Suprapubic skin (tissue), 4 donors: Measurements from ENCODE around the gene SLC35D2. TPM values are rescaled to one million over a fixed set of nuclear protein-coding genes. Genes with fewer than 3 reads are reported as not detected.
A peak's percentile ranks its signal among the peaks of the same experiment; 100 is the strongest.

ENCODE experiments used
- DNase-seq, 2 donors: peaks; one replicate each; pipeline ENCODE4 v3.0.0-alpha.2; 2019; ENCODE audit warnings: low spot score in 2 of 2
- H3K27ac ChIP-seq: fragments of 200-600 bp; sonication (generic); one replicate; pipeline ENCODE4 v1.5.1; 2019
- H3K27me3 ChIP-seq: fragments of 200-600 bp; sonication (generic); one replicate; pipeline ENCODE4 v1.5.1; 2019
- H3K36me3 ChIP-seq: fragments of 200-600 bp; sonication (generic); one replicate; pipeline ENCODE4 v1.5.1; 2019
- H3K4me1 ChIP-seq: fragments of 200-600 bp; sonication (generic); one replicate; pipeline ENCODE4 v1.5.1; 2019
- H3K4me3 ChIP-seq: fragments of 200-600 bp; sonication (generic); one replicate; pipeline ENCODE4 v1.5.1; 2019; ENCODE audit warnings: mild to moderate bottlenecking
- H3K9me3 ChIP-seq: fragments of 200-600 bp; sonication (generic); one replicate; pipeline ENCODE4 v1.5.1; 2019
- EP300 ChIP-seq: sonication (generic); formaldehyde crosslinking; IDR thresholded peaks from one replicate; pipeline ENCODE4 v1.6.1; 2017; ENCODE audit warnings: antibody characterized with exemption
- POLR2A ChIP-seq, 2 donors: fragments of 450-650 bp; IDR thresholded peaks; one replicate each; pipeline ENCODE4 v1.6.1; 2017; ENCODE audit warnings: antibody characterized with exemption in 2 of 2, mild to moderate bottlenecking in 2 of 2, moderate library complexity in 2 of 2
- POLR2AphosphoS5 ChIP-seq, 3 donors: sonication (generic); formaldehyde crosslinking; IDR thresholded peaks; one replicate each; pipeline ENCODE4 v1.6.1; 2017; ENCODE audit warnings: antibody characterized with exemption in 3 of 3
- WGBS: methylation state at CpG from one replicate; pipeline ENCODE4 v1.1.5; 2018; 5-methylcytosine and 5-hydroxymethylcytosine counted together
- total RNA-seq, 4 donors: library from RNA; depleted of rRNA; stranded (reverse); fragments of >200 nt; gene quantifications; one replicate each; pipeline ENCODE4 v1.1.0, GENCODE V29; 2016
- TF ChIP-seq, protein P1 (sequence below), 2 donors: fragments of 200-600 bp in 1 of 2; fragments of 450-650 bp in 1 of 2; sonication (generic) in 1 of 2; IDR thresholded peaks; one replicate each; pipeline ENCODE4 v1.5.1; 2016 to 2019; ENCODE audit warnings: antibody characterized with exemption in 2 of 2, mild to moderate bottlenecking in 1 of 2, moderate library complexity in 1 of 2

SLC35D2 gene
- total RNA-seq, 4 donors from 2014 or later = 11.3 to 20.6 (median 17.9) TPM

DNA sequence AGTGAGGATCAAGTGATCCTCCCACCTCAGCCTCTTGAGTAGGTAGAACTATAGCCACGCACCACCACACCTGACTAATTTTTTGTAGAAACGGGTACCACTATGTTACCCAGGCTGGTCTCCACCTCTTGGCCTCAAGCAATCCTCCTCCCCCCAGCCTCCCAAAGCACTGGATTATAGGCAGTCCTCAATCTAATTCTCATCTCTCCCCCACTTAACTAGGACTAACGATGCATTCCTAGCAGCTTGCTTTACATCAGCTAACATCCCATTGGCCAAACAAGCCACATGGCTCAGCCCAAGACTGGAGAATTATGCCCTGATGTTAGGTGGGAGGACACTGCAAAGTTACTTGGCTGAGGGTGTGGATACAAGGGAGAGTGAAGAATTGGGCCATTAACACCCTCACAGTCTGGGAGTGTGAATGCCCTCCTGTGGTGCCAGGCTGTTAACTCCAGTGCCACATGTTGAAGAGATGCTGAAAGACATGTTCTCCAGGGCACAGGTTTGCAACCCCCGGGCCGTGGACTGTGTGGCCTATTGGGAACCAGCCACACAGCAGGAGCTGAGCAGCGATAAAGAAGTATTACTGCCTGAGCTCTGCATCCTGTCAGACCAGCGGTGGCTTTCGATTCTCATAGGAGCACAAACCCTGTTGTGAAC is 39.9 kb upstream of the SLC35D2 start:
- no peaks in the 10 kb centered on the region for H3K27me3 ChIP-seq
- WGBS = 93% methylated on average over 6 of the region's 8 CpGs
- no peak overlapping the region for H3K4me3 ChIP-seq
- no peaks in the 10 kb centered on the region for H3K9me3 ChIP-seq
- DNase-seq = no peak
- no peaks in the 10 kb centered on the region for H3K36me3 ChIP-seq
- TF ChIP-seq POLR2A (IDR thresholded peaks at IDR 0.05) (no peak), POLR2AphosphoS5 (IDR thresholded peaks at IDR 0.05) (no peak), EP300 (no peak)
- peaks cover 27% of the 10 kb centered on the region for H3K4me1 ChIP-seq
- H3K27ac ChIP-seq = no peak overlapping the region

DNA sequence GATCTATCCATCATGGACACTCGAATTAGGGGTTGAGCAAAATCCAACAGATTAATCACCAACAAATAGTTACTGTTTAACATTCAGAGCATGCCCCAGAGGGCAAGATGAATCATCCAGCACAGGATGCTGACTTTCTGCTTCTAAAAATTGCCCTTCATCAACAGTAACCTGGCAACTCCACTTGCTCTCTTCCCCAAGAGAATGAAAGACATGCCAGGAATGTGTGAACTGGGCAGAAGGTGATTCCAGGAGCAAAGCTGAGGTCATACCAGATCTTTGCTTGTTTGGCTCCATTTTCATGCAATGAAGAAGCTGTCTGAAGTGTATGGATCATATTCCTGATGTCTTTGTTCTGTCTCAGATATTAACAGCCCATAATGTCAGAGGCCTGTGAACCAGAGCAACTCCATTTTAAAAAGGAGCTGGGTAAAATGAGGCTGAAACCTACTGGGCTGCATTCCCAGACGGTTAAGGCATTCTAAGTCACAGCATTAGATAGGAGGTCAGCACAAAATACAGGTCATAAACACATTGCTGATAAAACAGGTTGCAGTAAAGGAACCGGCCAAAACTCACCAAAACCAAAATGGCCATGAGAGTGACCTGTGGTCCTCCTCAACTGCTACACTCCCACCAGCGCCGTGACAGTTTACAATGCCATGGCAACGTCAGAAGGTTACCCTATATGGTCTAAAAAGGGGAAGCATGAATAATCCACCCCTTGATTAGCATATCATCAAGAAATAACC is 37.1 kb upstream of the SLC35D2 start:
- DNase-seq = no peak
- Histone ChIP-seq H3K9me3 (no peaks in the 10 kb centered on the region), H3K36me3 (no peaks in the 10 kb centered on the region), H3K27me3 (no peaks in the 10 kb centered on the region), H3K27ac (peak overlapping the region; percentile 59), H3K4me1 (peaks cover 38% of the 10 kb centered on the region), H3K4me3 (no peak overlapping the region)
- peak in 2 of 3 donors; percentile 13 to 63 for TF ChIP-seq POLR2AphosphoS5 (IDR thresholded peaks at IDR 0.05)
- no peak for TF ChIP-seq POLR2A (IDR thresholded peaks at IDR 0.05)
- 37% methylated on average over 6 of the region's 6 CpGs for WGBS

DNA sequence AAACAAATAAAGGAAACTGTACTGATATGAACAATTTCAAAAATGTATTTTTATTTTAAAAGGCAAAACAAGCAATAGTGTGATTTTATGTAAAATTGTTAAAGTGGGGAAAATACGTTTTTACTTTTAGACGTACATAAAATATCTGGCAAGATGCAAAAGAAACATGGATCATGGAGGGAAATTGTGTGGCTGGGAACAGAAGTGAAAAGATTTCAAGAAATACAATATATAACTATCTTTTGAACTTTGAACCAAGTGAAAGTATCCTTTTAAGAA is 36.1 kb upstream of the SLC35D2 start:
- TF ChIP-seq POLR2A (IDR thresholded peaks at IDR 0.05) (no peak), POLR2AphosphoS5 (IDR thresholded peaks at IDR 0.05) (no peak), EP300 (no peak)
- TF ChIP-seq, protein P1, sequence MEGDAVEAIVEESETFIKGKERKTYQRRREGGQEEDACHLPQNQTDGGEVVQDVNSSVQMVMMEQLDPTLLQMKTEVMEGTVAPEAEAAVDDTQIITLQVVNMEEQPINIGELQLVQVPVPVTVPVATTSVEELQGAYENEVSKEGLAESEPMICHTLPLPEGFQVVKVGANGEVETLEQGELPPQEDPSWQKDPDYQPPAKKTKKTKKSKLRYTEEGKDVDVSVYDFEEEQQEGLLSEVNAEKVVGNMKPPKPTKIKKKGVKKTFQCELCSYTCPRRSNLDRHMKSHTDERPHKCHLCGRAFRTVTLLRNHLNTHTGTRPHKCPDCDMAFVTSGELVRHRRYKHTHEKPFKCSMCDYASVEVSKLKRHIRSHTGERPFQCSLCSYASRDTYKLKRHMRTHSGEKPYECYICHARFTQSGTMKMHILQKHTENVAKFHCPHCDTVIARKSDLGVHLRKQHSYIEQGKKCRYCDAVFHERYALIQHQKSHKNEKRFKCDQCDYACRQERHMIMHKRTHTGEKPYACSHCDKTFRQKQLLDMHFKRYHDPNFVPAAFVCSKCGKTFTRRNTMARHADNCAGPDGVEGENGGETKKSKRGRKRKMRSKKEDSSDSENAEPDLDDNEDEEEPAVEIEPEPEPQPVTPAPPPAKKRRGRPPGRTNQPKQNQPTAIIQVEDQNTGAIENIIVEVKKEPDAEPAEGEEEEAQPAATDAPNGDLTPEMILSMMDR (IDR thresholded peaks at IDR 0.05) = no peak
- no peaks in the 10 kb centered on the region for H3K27me3 ChIP-seq
- no peaks in the 10 kb centered on the region for H3K36me3 ChIP-seq
- H3K9me3 ChIP-seq = no peaks in the 10 kb centered on the region
- peak overlapping the region; percentile 88 for H3K4me3 ChIP-seq
- H3K4me1 ChIP-seq = peaks cover 38% of the 10 kb centered on the region
- H3K27ac ChIP-seq = peak overlapping the region; percentile 98
- 15% methylated on average over 2 of the region's 2 CpGs for WGBS
- no peak for DNase-seq

DNA sequence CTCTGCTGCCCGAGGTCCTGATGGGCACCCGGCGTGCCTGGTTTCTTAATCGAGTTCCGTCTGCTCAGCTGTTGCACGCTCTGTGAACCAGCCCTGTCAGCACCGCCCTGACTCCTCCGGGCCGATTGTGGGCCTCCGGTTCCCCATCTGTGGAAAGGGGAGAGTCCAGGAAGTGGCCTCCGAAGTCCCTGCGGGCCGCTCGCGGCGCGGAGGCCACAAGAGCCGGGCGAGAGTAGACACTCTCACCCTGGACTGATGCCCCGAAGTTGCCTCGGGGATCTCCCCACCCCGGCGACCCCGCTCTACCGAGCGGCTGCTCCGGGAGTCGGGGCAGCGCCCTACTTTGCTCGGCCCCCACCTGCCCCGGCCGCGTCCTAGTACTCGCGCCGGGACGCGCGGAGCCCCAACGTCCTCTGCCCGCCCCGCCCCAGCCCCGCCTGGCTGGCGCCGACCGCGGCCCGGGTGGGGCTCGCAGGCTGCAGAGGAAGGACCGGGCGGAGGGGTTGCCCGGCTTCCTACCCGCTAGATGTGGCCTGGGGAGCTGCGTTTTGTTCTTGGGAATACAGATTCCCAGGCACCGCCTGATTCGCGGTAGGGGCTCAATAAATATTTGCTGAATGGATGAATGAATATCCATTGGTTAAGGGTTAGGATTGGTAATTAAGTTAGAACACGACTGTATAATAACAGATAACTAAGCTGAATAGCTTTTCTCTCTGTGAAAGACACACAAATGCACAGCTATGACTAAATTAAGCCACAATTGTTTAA is 35.6 kb upstream of the SLC35D2 start:
- no peaks in the 10 kb centered on the region for H3K9me3 ChIP-seq
- H3K36me3 ChIP-seq = no peaks in the 10 kb centered on the region
- WGBS = under 1% methylated on average over 13 of the region's 58 CpGs
- no peaks in the 10 kb centered on the region for H3K27me3 ChIP-seq
- DNase-seq = peak; percentile 74 to 83
- H3K4me1 ChIP-seq = peaks cover 38% of the 10 kb centered on the region
- peak overlapping the region; percentile 98 for H3K27ac ChIP-seq
- peak overlapping the region; percentile 88 for H3K4me3 ChIP-seq
- peak in 2 of 3 donors; percentile 6 to 9 for TF ChIP-seq POLR2AphosphoS5 (IDR thresholded peaks at IDR 0.05)
- TF ChIP-seq, protein P1 (IDR thresholded peaks at IDR 0.05) = no peak
- no peak for TF ChIP-seq EP300
- TF ChIP-seq POLR2A (IDR thresholded peaks at IDR 0.05) = peak in 1 of 2 donors; percentile 59

DNA sequence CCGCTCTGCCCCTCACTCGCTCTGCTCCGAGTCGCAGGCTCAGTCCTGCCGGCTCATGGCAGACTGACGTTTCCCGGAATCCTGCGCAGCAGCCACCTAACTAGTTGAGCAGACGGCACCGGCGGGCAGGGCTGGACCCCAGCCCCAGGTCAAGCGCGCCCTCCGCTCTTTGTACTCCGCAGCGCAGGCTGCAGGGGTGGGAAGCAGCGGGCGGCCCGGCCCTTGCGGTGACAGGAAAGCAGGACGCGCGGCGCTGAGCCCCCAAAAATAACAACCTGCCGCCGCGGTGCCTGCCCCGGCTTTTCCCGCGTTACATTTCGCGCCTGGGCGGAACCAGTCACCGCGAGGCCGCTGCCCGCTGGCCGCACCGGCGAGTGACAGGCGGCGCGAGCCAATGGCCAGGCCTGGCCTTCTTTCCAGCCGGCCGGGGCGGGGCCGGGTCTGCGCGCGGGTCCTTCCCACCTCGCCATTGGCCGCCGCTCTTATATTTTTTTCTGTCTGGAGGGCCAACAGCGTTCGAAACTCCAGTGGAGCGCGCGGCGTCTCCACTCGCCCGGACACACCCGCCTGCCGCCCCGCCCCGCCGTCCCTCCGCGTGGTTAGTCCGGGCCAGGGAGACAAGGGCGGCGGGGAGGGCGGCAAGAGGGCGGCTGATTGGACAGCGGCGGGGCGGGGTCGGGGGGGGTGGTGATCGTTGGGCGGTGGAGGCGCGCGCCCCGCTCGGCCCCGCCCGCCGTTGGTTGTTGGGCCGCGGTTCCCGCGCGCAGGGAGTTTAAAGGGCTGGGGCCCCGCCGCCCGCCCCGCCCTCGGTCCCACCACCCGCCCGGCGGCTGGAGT is 34.8 kb upstream of the SLC35D2 start, which contains the start of gene ZNF367:
ZNF367 (minus strand) TSS at position 288 of the 837 bp plus-strand sequence. CDS start 338 bp downstream, outside the sequence.
- 0% methylated on average over 18 of the region's 100 CpGs for WGBS
- Histone ChIP-seq H3K4me1 (peaks cover 40% of the 10 kb centered on the region), H3K36me3 (no peaks in the 10 kb centered on the region), H3K4me3 (peak within 1 kb of the TSS; percentile 88), H3K9me3 (no peaks in the 10 kb centered on the region), H3K27ac (peak within 1 kb of the TSS; percentile 98), H3K27me3 (no peaks in the 10 kb centered on the region)
- peak; percentile 98 to 99 for DNase-seq
- TF ChIP-seq, protein P1 (IDR thresholded peaks at IDR 0.05) = no peak
- TF ChIP-seq POLR2AphosphoS5 (IDR thresholded peaks at IDR 0.05) (peak in 1 of 3 donors; percentile 85), POLR2A (IDR thresholded peaks at IDR 0.05) (no peak), EP300 (no peak)
